Parathyroid adenoma (tissue), 2 donors: ENCODE results near the gene CENPC.
A peak's percentile ranks its signal among the peaks of the same experiment; 100 is the strongest.

Source experiments
- H2AFZ ChIP-seq: fragments of 300-600 bp; sonication (generic); one replicate; pipeline ENCODE4 v1.7.0; 2017; ENCODE audit warnings: antibody characterized with exemption, mild to moderate bottlenecking
- H3K27ac ChIP-seq: fragments of 300-600 bp; sonication (generic); one replicate; pipeline ENCODE4 v1.7.0; 2017
- H3K27me3 ChIP-seq: fragments of 300-600 bp; sonication (generic); one replicate; pipeline ENCODE4 v1.7.0; 2017; ENCODE audit warnings: low read length; ENCODE audit not compliant: control insufficient read depth, insufficient read depth
- H3K36me3 ChIP-seq: fragments of 300-600 bp; sonication (generic); one replicate; pipeline ENCODE4 v1.7.0; 2017; ENCODE audit warnings: low read length; ENCODE audit not compliant: control insufficient read depth, insufficient read depth
- H3K4me1 ChIP-seq: fragments of 300-600 bp; sonication (generic); one replicate; pipeline ENCODE4 v1.7.0; 2017; ENCODE audit warnings: control low read depth
- H3K4me2 ChIP-seq: fragments of 300-600 bp; sonication (generic); one replicate; pipeline ENCODE4 v1.7.0; 2017; ENCODE audit warnings: low read length
- H3K4me3 ChIP-seq: fragments of 300-600 bp; sonication (generic); one replicate; pipeline ENCODE4 v1.7.0; 2017; ENCODE audit warnings: low read depth, low read length
- H3K79me2 ChIP-seq: fragments of 300-600 bp; sonication (generic); one replicate; pipeline ENCODE4 v1.7.0; 2017; ENCODE audit warnings: control low read depth
- H3K9ac ChIP-seq: fragments of 300-600 bp; sonication (generic); one replicate; pipeline ENCODE4 v1.7.0; 2017; ENCODE audit warnings: mild to moderate bottlenecking
- H3K9me3 ChIP-seq: fragments of 300-600 bp; sonication (generic); one replicate; pipeline ENCODE4 v1.7.0; 2017; ENCODE audit warnings: low read length; ENCODE audit not compliant: control insufficient read depth
- CTCF ChIP-seq: fragments of 300-600 bp; sonication (generic); IDR thresholded peaks from one replicate; pipeline ENCODE4 v1.7.0; 2017; ENCODE audit warnings: antibody characterized with exemption, mild to moderate bottlenecking
- donor health status: primary hyperparathyroidism.

The CENPC gene

GRCh38 chr4:67575232-67576058 is 30.1 kb upstream of the CENPC start:
- H3K36me3 ChIP-seq, result no peaks in the 10 kb centered on the region
- H3K79me2 ChIP-seq, result no peaks in the 10 kb centered on the region
- TF ChIP-seq CTCF, result no peak
- peak overlapping the region; percentile 73 for H3K4me2 ChIP-seq
- H3K9ac ChIP-seq, result no peak overlapping the region
- no peaks in the 10 kb centered on the region for H3K27me3 ChIP-seq
- H3K27ac ChIP-seq, result peak overlapping the region; percentile 15
- no peaks in the 10 kb centered on the region for H3K9me3 ChIP-seq
- peak overlapping the region; percentile 69 for H2AFZ ChIP-seq
- no peaks in the 10 kb centered on the region for H3K4me1 ChIP-seq
- peak overlapping the region; percentile 45 for H3K4me3 ChIP-seq

GRCh38 chr4:67573193-67573592 is 27.9 kb upstream of the CENPC start:
- Histone ChIP-seq H3K4me1 (no peaks in the 10 kb centered on the region), H3K79me2 (no peaks in the 10 kb centered on the region), H3K27ac (no peak overlapping the region), H3K4me2 (no peak overlapping the region), H2AFZ (no peak overlapping the region), H3K9ac (no peak overlapping the region), H3K27me3 (no peaks in the 10 kb centered on the region), H3K9me3 (no peaks in the 10 kb centered on the region), H3K36me3 (no peaks in the 10 kb centered on the region), H3K4me3 (no peak overlapping the region)
- no peak for TF ChIP-seq CTCF

GRCh38 chr4:67571975-67572374 is 26.7 kb upstream of the CENPC start:
- Histone ChIP-seq H3K27ac (no peak overlapping the region), H3K9ac (no peak overlapping the region), H3K36me3 (no peaks in the 10 kb centered on the region), H3K79me2 (no peaks in the 10 kb centered on the region), H3K27me3 (no peaks in the 10 kb centered on the region), H3K4me1 (no peaks in the 10 kb centered on the region), H3K9me3 (no peaks in the 10 kb centered on the region), H2AFZ (no peak overlapping the region), H3K4me2 (no peak overlapping the region), H3K4me3 (no peak overlapping the region)
- no peak for TF ChIP-seq CTCF

GRCh38 chr4:67570537-67570936 is 25.2 kb upstream of the CENPC start:
- no peaks in the 10 kb centered on the region for H3K79me2 ChIP-seq
- no peak overlapping the region for H3K9ac ChIP-seq
- no peaks in the 10 kb centered on the region for H3K9me3 ChIP-seq
- no peak overlapping the region for H3K27ac ChIP-seq
- H3K27me3 ChIP-seq, result no peaks in the 10 kb centered on the region
- no peak overlapping the region for H3K4me3 ChIP-seq
- no peaks in the 10 kb centered on the region for H3K4me1 ChIP-seq
- H3K36me3 ChIP-seq, result no peaks in the 10 kb centered on the region
- H3K4me2 ChIP-seq, result no peak overlapping the region
- TF ChIP-seq CTCF, result no peak
- no peak overlapping the region for H2AFZ ChIP-seq

- H3K27me3 ChIP-seq, result no peaks in the 10 kb centered on the region
- H3K27ac ChIP-seq, result no peak overlapping the region
- no peak overlapping the region for H3K9ac ChIP-seq
- H3K4me1 ChIP-seq, result no peaks in the 10 kb centered on the region
- TF ChIP-seq CTCF, result no peak
- H3K79me2 ChIP-seq, result no peaks in the 10 kb centered on the region
- H3K4me2 ChIP-seq, result no peak overlapping the region
- no peaks in the 10 kb centered on the region for H3K9me3 ChIP-seq
- H2AFZ ChIP-seq, result no peak overlapping the region
- no peak overlapping the region for H3K4me3 ChIP-seq
- H3K36me3 ChIP-seq, result no peaks in the 10 kb centered on the region
Observed at GRCh38 chr4:67568820-67569219, 23.5 kb upstream of the CENPC start.
